ENCODE data around the gene SEMA5A.
A peak's percentile ranks its signal among the peaks of the same experiment; 100 is the strongest.
"Not testable (repeated sequence)": the region's sequence is repeated elsewhere in the genome, so short reads cannot be mapped to it uniquely, and the experiment has no call there.

The SEMA5A gene

GRCh38 chr5:9401786-9402472, 143.9 kb downstream of the SEMA5A start:
- peak; percentile 63 for DNase-seq (ENCODE audit: low read depth)

GRCh38 chr5:9399783-9400182, 146.1 kb downstream of the SEMA5A start:
- not testable (repeated sequence) for DNase-seq (ENCODE audit: low read depth); H3K4me3 ChIP-seq (ENCODE audit: control insufficient read depth, low read depth, low read length)

More at GRCh38 chr5:9401786-9402472, 143.9 kb downstream of the SEMA5A start:
- H3K4me3 ChIP-seq (ENCODE audit: control insufficient read depth, low read depth, low read length): no peak overlapping the region
- TF ChIP-seq CTCF (conservative IDR thresholded peaks at IDR 0.05; ENCODE audit: control insufficient read depth, insufficient read depth, low read depth, low read length): no peak

GRCh38 chr5:9399094-9399493, 146.8 kb downstream of the SEMA5A start:
- DNase-seq (ENCODE audit: low read depth): no peak
- no peak overlapping the region for H3K4me3 ChIP-seq (ENCODE audit: control insufficient read depth, low read depth, low read length)
- no peak for TF ChIP-seq CTCF (conservative IDR thresholded peaks at IDR 0.05; ENCODE audit: control insufficient read depth, insufficient read depth, low read depth, low read length)

GRCh38 chr5:9398227-9398626, 147.6 kb downstream of the SEMA5A start:
- no peak for TF ChIP-seq CTCF (conservative IDR thresholded peaks at IDR 0.05; ENCODE audit: control insufficient read depth, insufficient read depth, low read depth, low read length)
- no peak overlapping the region for H3K4me3 ChIP-seq (ENCODE audit: control insufficient read depth, low read depth, low read length)
- peak; percentile 48 for DNase-seq (ENCODE audit: low read depth)

GRCh38 chr5:9396285-9396770, 149.5 kb downstream of the SEMA5A start:
- DNase-seq (ENCODE audit: low read depth): no peak
- no peak for TF ChIP-seq CTCF (conservative IDR thresholded peaks at IDR 0.05; ENCODE audit: control insufficient read depth, insufficient read depth, low read depth, low read length)
- H3K4me3 ChIP-seq (ENCODE audit: control insufficient read depth, low read depth, low read length): no peak overlapping the region

- DNase-seq (ENCODE audit: low read depth): no peak
- no peak overlapping the region for H3K4me3 ChIP-seq (ENCODE audit: control insufficient read depth, low read depth, low read length)
- TF ChIP-seq CTCF (conservative IDR thresholded peaks at IDR 0.05; ENCODE audit: control insufficient read depth, insufficient read depth, low read depth, low read length): no peak
Observed at GRCh38 chr5:9395706-9396105, 150.2 kb downstream of the SEMA5A start.

- no peak for TF ChIP-seq CTCF (conservative IDR thresholded peaks at IDR 0.05; ENCODE audit: control insufficient read depth, insufficient read depth, low read depth, low read length)
- H3K4me3 ChIP-seq (ENCODE audit: control insufficient read depth, low read depth, low read length): no peak overlapping the region
Observed at GRCh38 chr5:9394221-9394620, 151.7 kb downstream of the SEMA5A start.

More at GRCh38 chr5:9394221-9394620, 151.7 kb downstream of the SEMA5A start:
- no peak for DNase-seq (ENCODE audit: low read depth)

Data from fibroblast of mammary gland (primary cell).